ENCODE results near the gene ZCCHC8.

Gene ZCCHC8

DNA sequence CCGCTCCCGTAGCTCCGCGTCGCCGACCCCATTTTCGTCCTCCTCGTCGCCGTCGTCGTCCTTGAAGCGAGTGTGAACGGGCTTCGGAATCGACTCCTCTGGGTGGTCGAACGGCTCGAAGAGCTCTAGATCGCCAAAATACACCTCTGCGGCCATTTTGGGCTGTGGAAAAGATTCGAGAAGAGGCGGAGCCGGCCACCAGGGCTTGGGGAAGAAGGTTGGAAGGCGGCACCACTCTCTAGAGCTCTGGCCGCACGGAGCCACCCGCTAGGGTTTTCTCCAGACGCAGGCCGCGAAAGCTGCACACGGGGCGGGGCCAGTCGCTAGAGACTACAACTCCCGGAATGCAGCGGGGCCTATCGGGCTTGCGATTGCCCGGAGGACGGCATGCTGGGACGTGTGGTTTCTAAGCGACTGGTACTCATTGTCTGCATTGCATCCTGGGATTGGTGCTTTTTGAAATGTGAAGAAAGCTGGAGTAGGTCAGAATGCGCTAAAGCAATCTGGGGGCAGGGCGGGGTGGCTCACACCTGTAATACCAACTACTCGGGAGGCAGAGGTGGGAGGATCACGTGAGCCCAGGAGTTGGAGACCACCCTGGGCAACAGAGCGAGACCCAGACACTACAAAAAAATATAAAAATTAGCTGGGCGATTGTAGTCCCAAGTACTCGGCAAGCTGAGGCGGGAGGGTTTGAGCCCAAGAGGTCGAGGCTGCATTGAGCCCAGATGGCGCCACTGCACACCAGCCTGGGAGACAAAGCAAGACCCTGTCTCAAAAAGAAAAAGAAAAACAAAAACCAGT is at the start of gene ZCCHC8:
Gene ZCCHC8 (minus strand): TSS at position 248 of the 804 bp plus-strand sequence. CDS start 92 bp downstream, at position 156.
- Mint-ChIP-seq H3K27me3 (no peaks in the 10 kb centered on the region), H3K27ac (peak within 1 kb of the TSS; percentile 99), H3K9me3 (no peaks in the 10 kb centered on the region), H3K4me3 (peak within 1 kb of the TSS; percentile 97), H3K4me1 (ENCODE audit: low read depth) (peaks cover 34% of the 10 kb centered on the region), H3K36me3 (ENCODE audit: low read depth) (peaks cover 81% of the 10 kb centered on the region)
- peak; percentile 96 for DNase-seq

DNA sequence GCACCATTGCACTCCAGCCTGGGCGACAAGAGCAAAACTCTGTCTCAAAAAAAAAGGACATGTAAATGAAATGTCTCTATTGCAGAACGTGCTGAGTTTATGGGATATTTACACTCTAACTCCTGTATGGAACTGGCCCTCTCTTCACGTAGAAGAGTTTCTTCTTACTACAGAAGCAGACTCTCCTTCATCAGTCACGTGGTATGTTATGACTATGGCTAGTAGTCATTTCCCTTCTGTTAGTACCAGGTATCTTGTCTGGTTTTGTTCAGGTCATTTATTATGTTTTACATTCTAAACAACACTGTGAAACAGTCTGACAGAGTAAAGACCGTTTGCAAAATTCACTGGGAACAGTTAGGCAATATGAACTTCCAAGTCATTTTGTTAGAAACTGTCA is 46.6 kb upstream of the ZCCHC8 start:
- Mint-ChIP-seq H3K4me1 (ENCODE audit: low read depth) (no peaks in the 10 kb centered on the region), H3K27ac (no peak overlapping the region), H3K9me3 (no peaks in the 10 kb centered on the region), H3K36me3 (ENCODE audit: low read depth) (peaks cover 85% of the 10 kb centered on the region), H3K27me3 (no peaks in the 10 kb centered on the region), H3K4me3 (no peak overlapping the region)
- DNase-seq = no peak

- no peaks in the 10 kb centered on the region for H3K27me3 Mint-ChIP-seq
- no peak overlapping the region for H3K4me3 Mint-ChIP-seq
- H3K36me3 Mint-ChIP-seq (ENCODE audit: low read depth) = peaks cover 80% of the 10 kb centered on the region
- DNase-seq = no peak
- no peak overlapping the region for H3K27ac Mint-ChIP-seq
- no peaks in the 10 kb centered on the region for H3K4me1 Mint-ChIP-seq (ENCODE audit: low read depth)
- no peaks in the 10 kb centered on the region for H3K9me3 Mint-ChIP-seq
Observed at GRCh38 chr12:122545855-122546254, 45.1 kb upstream of the ZCCHC8 start.

GRCh38 chr12:122544537-122544936 is 43.8 kb upstream of the ZCCHC8 start:
- Mint-ChIP-seq H3K36me3 (ENCODE audit: low read depth) (peaks cover 76% of the 10 kb centered on the region), H3K4me3 (no peak overlapping the region)

GRCh38 chr12:122538496-122538895 is 37.8 kb upstream of the ZCCHC8 start:
- Mint-ChIP-seq H3K4me1 (ENCODE audit: low read depth) (no peaks in the 10 kb centered on the region), H3K27ac (no peak overlapping the region), H3K4me3 (no peak overlapping the region), H3K27me3 (no peaks in the 10 kb centered on the region), H3K9me3 (no peaks in the 10 kb centered on the region), H3K36me3 (ENCODE audit: low read depth) (peaks cover 85% of the 10 kb centered on the region)
- no peak for DNase-seq

More at GRCh38 chr12:122544537-122544936, 43.8 kb upstream of the ZCCHC8 start:
- H3K27me3 Mint-ChIP-seq = no peaks in the 10 kb centered on the region
- H3K9me3 Mint-ChIP-seq = no peaks in the 10 kb centered on the region
- no peak overlapping the region for H3K27ac Mint-ChIP-seq
- H3K4me1 Mint-ChIP-seq (ENCODE audit: low read depth) = no peaks in the 10 kb centered on the region
- DNase-seq = no peak

DNA sequence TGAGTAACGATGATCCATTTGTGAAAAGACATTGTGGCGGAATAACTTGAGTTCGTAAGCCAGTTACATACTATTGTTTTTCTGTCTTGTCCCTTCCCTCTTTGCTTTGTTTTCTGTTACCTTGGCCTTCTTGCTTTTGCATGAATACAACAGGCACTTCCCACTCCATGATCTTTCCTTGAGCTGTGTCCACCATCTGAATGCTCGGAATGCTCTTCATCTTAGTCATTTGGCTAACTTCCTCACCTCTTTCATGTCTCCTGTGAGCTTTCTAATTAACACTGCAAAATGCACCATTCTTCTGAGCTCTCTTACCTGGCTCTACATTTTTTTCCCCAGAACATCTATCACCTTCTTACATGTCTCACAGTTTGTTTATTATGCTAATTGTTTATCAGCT is 36.3 kb upstream of the ZCCHC8 start:
- H3K4me3 Mint-ChIP-seq = no peak overlapping the region
- H3K27ac Mint-ChIP-seq = no peak overlapping the region
- no peaks in the 10 kb centered on the region for H3K9me3 Mint-ChIP-seq
- no peaks in the 10 kb centered on the region for H3K27me3 Mint-ChIP-seq
- no peak for DNase-seq
- H3K36me3 Mint-ChIP-seq (ENCODE audit: low read depth) = peaks cover 88% of the 10 kb centered on the region
- no peaks in the 10 kb centered on the region for H3K4me1 Mint-ChIP-seq (ENCODE audit: low read depth)

GRCh38 chr12:122533856-122534255 is 33.1 kb upstream of the ZCCHC8 start:
- H3K9me3 Mint-ChIP-seq = no peaks in the 10 kb centered on the region
- H3K27me3 Mint-ChIP-seq = no peaks in the 10 kb centered on the region
- H3K27ac Mint-ChIP-seq = no peak overlapping the region
- no peak for DNase-seq
- peaks cover 11% of the 10 kb centered on the region for H3K4me1 Mint-ChIP-seq (ENCODE audit: low read depth)
- H3K4me3 Mint-ChIP-seq = no peak overlapping the region
- H3K36me3 Mint-ChIP-seq (ENCODE audit: low read depth) = peaks cover 76% of the 10 kb centered on the region

DNA sequence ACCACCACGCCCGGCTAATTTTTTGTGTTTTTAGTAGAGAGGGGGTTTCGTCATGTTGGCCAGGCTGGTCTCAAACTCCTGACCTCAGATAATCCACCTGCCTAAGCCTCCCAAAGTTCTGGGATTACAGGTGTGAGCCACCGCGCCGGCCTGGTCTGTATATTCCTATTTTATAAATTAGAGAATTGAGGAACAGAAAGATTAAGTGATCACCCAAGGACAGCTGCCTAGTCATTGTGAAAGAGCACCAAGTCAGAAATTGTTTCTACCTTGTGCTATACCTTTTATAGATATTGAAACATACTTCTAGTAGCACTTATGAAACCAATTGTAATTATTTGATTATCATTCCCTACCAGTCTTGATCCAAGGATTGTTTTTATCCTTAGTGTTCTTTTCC is 28.3 kb upstream of the ZCCHC8 start:
- H3K4me1 Mint-ChIP-seq (ENCODE audit: low read depth) = peaks cover 17% of the 10 kb centered on the region
- H3K36me3 Mint-ChIP-seq (ENCODE audit: low read depth) = peaks cover 45% of the 10 kb centered on the region
- no peak for DNase-seq
- H3K4me3 Mint-ChIP-seq = no peak overlapping the region
- no peaks in the 10 kb centered on the region for H3K9me3 Mint-ChIP-seq
- peak overlapping the region; percentile 40 for H3K27ac Mint-ChIP-seq
- no peaks in the 10 kb centered on the region for H3K27me3 Mint-ChIP-seq

- Mint-ChIP-seq H3K4me3 (no peak overlapping the region), H3K27me3 (no peaks in the 10 kb centered on the region), H3K36me3 (ENCODE audit: low read depth) (peaks cover 45% of the 10 kb centered on the region), H3K4me1 (ENCODE audit: low read depth) (peaks cover 21% of the 10 kb centered on the region), H3K27ac (peak overlapping the region; percentile 40), H3K9me3 (no peaks in the 10 kb centered on the region)
- no peak for DNase-seq
Observed at GRCh38 chr12:122528582-122528981, 27.9 kb upstream of the ZCCHC8 start.

- no peak overlapping the region for H3K4me3 Mint-ChIP-seq
- no peaks in the 10 kb centered on the region for H3K9me3 Mint-ChIP-seq
- DNase-seq = no peak
- peaks cover 29% of the 10 kb centered on the region for H3K4me1 Mint-ChIP-seq (ENCODE audit: low read depth)
- H3K27ac Mint-ChIP-seq = no peak overlapping the region
- peaks cover 43% of the 10 kb centered on the region for H3K36me3 Mint-ChIP-seq (ENCODE audit: low read depth)
- no peaks in the 10 kb centered on the region for H3K27me3 Mint-ChIP-seq
Observed at GRCh38 chr12:122527478-122527944, 26.8 kb upstream of the ZCCHC8 start.

- Mint-ChIP-seq H3K36me3 (ENCODE audit: low read depth) (peaks cover 45% of the 10 kb centered on the region), H3K4me1 (ENCODE audit: low read depth) (peaks cover 36% of the 10 kb centered on the region), H3K4me3 (no peak within 1 kb of the TSS), H3K9me3 (no peaks in the 10 kb centered on the region), H3K27me3 (no peaks in the 10 kb centered on the region), H3K27ac (no peak within 1 kb of the TSS)
- peak; percentile 94 for DNase-seq
Observed at GRCh38 chr12:122526683-122527477, 26.1 kb upstream of the ZCCHC8 start, which contains the start of the genes KNTC1 and RSRC2. KNTC1 (plus strand) TSS chr12:122527249; CDS start chr12:122530064, 2,815 bp downstream. RSRC2 (minus strand) TSS chr12:122526936; CDS start chr12:122526853, 83 bp downstream.

- Mint-ChIP-seq H3K36me3 (ENCODE audit: low read depth) (peaks cover 61% of the 10 kb centered on the region), H3K4me1 (ENCODE audit: low read depth) (peaks cover 45% of the 10 kb centered on the region), H3K4me3 (peak overlapping the region; percentile 95), H3K27ac (peak overlapping the region; percentile 94), H3K9me3 (no peaks in the 10 kb centered on the region), H3K27me3 (no peaks in the 10 kb centered on the region)
- DNase-seq = no peak
Observed at GRCh38 chr12:122523846-122524718, 23.4 kb upstream of the ZCCHC8 start.

DNA sequence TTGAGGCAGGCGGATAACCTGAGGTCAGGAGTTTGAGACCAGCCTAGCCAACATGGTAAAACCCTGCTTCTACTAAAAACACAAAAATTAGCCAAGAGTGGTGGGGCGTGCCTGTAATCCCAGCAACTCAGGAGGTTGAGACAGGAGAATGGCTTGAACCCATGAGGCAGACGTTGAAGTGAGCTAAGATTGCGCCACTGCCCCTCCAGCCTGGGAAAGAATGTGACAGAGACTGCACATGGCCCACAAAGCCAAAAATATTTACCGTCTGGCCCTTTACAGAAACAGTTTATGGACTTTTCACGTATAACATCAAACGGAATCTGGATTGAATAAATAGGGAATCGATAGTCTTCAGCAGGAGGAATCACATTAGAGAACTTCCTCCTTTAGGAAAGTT is 22.5 kb upstream of the ZCCHC8 start:
- Mint-ChIP-seq H3K9me3 (no peaks in the 10 kb centered on the region), H3K27ac (peak overlapping the region; percentile 94), H3K4me3 (peak overlapping the region; percentile 95), H3K27me3 (no peaks in the 10 kb centered on the region), H3K36me3 (ENCODE audit: low read depth) (peaks cover 69% of the 10 kb centered on the region), H3K4me1 (ENCODE audit: low read depth) (peaks cover 52% of the 10 kb centered on the region)
- DNase-seq = no peak

GRCh38 chr12:122520676-122521075 is 19.9 kb upstream of the ZCCHC8 start:
- H3K27me3 Mint-ChIP-seq = no peaks in the 10 kb centered on the region
- no peak overlapping the region for H3K4me3 Mint-ChIP-seq
- peaks cover 95% of the 10 kb centered on the region for H3K36me3 Mint-ChIP-seq (ENCODE audit: low read depth)
- H3K27ac Mint-ChIP-seq = peak overlapping the region; percentile 60
- DNase-seq = no peak
- no peaks in the 10 kb centered on the region for H3K9me3 Mint-ChIP-seq
- H3K4me1 Mint-ChIP-seq (ENCODE audit: low read depth) = peaks cover 66% of the 10 kb centered on the region

Data from activated T-cell treated with anti-CD3 and anti-CD28 coated beads, Interleukin-2, amount 50 U/mL, for 24 hours (primary cell).